ENCODE measurements around the gene KRT4. TPM values are rescaled to one million over a fixed set of nuclear protein-coding genes. Genes with fewer than 3 reads are reported as not detected.

Gene KRT4
- total and polyA plus RNA-seq, 2 donors (not counting 3 experiments of a cell fraction or from before 2014, with no cell fraction given), result not detected

GRCh38 chr12:52836042-52836466, 22.1 kb upstream of the KRT4 start:
- FAIRE-seq (peak; percentile 18), DNase-seq (ENCODE audit: low read depth, low spot score) (peak; percentile 40)
- H3K9me3 ChIP-seq (replicated peaks; ENCODE audit: control insufficient read depth, insufficient read depth, low read length), result no peaks in the 10 kb centered on the region
- no peak overlapping the region for H3K4me2 ChIP-seq (ENCODE audit: insufficient read depth, low read length)
- H3K27ac ChIP-seq (ENCODE audit: insufficient read depth, low read depth, low read length), result no peak overlapping the region
- TF ChIP-seq GATA2 (IDR thresholded peaks at IDR 0.05; ENCODE audit: insufficient read depth, insufficient read length, low read depth, low read length) (peak; percentile 72), POLR2AphosphoS5 (IDR thresholded peaks at IDR 0.05; ENCODE audit: insufficient read depth, low read depth, low read length) (no peak), FOS (IDR thresholded peaks at IDR 0.05; ENCODE audit: borderline replicate concordance, insufficient read depth, low read length) (peak; percentile 75), POLR2A (IDR thresholded peaks at IDR 0.05; ENCODE audit: low read depth, low read length) (no peak), JUN (IDR thresholded peaks at IDR 0.05; ENCODE audit: borderline replicate concordance, insufficient read depth, insufficient read length, low read depth) (no peak), MAX (IDR thresholded peaks at IDR 0.05; ENCODE audit: insufficient read depth, insufficient read length) (no peak)
- peak overlapping the region; percentile 33 for H2AFZ ChIP-seq (ENCODE audit: low read depth, low read length)
- H3K79me2 ChIP-seq (ENCODE audit: control insufficient read depth, insufficient read depth, low read length), result no peaks in the 10 kb centered on the region
- BruUV-seq (replicated peaks), result no TSS peak
- CTCF ChIA-PET, result interaction anchor here (1.2 kb wide), 1 partner anchor 30 kb away, joined by 3 read pairs; no protein-coding TSS in a partner anchor
- H3K27me3 ChIP-seq (ENCODE audit: control insufficient read depth in 2 of 2, insufficient read depth in 2 of 2, low read length in 2 of 2), result no peaks in the 10 kb centered on the region
- no peak overlapping the region for H3K4me3 ChIP-seq (replicated peaks in 1 of 3; ENCODE audit: insufficient read depth in 1 of 3, low read depth in 1 of 3, low read length in 3 of 3)
- H4K20me1 ChIP-seq (replicated peaks; ENCODE audit: control insufficient read depth, extremely low read depth, insufficient read depth, low read length), result no peaks in the 10 kb centered on the region
- dilution Hi-C loops (cut with MboI; ENCODE audit: extremely low pct_ligation_motif_present, low sequenced_read_pairs) (no loop called here), intact Hi-C loops (cut with micrococcal nuclease) (no loop called here)
- no peaks in the 10 kb centered on the region for H3K36me3 ChIP-seq (ENCODE audit: control insufficient read depth in 2 of 2, extremely low read depth in 1 of 2, insufficient read depth in 2 of 2, low read length in 2 of 2)
- POLR2A ChIA-PET, result no interaction called here
- H3K4me1 ChIP-seq (ENCODE audit: control insufficient read depth, extremely low read depth, insufficient read depth, low read length), result peaks cover 4% of the 10 kb centered on the region
- no peaks in the 10 kb centered on the region for H3K9me1 ChIP-seq (replicated peaks; ENCODE audit: control insufficient read depth, extremely low read depth, insufficient read depth, low read length)
- no peak overlapping the region for H3K9ac ChIP-seq (replicated peaks; ENCODE audit: extremely low read depth, insufficient read depth, low read length)

- peak overlapping the region; percentile 12 for H2AFZ ChIP-seq (ENCODE audit: low read depth, low read length)
- H3K27me3 ChIP-seq (ENCODE audit: control insufficient read depth in 2 of 2, insufficient read depth in 2 of 2, low read length in 2 of 2), result peaks cover 0 to 2% of the 10 kb centered on the region in 2 experiments
- BruUV-seq (replicated peaks), result no TSS peak
- no peak for FAIRE-seq
- no peaks in the 10 kb centered on the region for H4K20me1 ChIP-seq (replicated peaks; ENCODE audit: control insufficient read depth, extremely low read depth, insufficient read depth, low read length)
- TF ChIP-seq JUN (IDR thresholded peaks at IDR 0.05; ENCODE audit: borderline replicate concordance, insufficient read depth, insufficient read length, low read depth) (no peak), EZH2 (IDR thresholded peaks at IDR 0.05; ENCODE audit: borderline replicate concordance, low read depth, low read length, severe bottlenecking) (no peak), MAX (IDR thresholded peaks at IDR 0.05; ENCODE audit: insufficient read depth, insufficient read length) (no peak), FOS (IDR thresholded peaks at IDR 0.05; ENCODE audit: borderline replicate concordance, insufficient read depth, low read length) (no peak), CTCF (IDR thresholded peaks at IDR 0.05; ENCODE audit: extremely low read depth in 1 of 2, insufficient read depth in 1 of 2, low read depth in 1 of 2, low read length in 2 of 2) (no peak)
- intact Hi-C loops (cut with micrococcal nuclease), result no loop called here
- dilution Hi-C loops (cut with MboI; ENCODE audit: extremely low pct_ligation_motif_present, low sequenced_read_pairs), result no loop called here
- ChIA-PET POLR2A (no interaction called here), CTCF (interaction anchor here (1.2 kb wide), 1 partner anchor 31 kb away, joined by 3 read pairs; no protein-coding TSS in a partner anchor)
- no peaks in the 10 kb centered on the region for H3K9me3 ChIP-seq (replicated peaks; ENCODE audit: control insufficient read depth, insufficient read depth, low read length)
- H3K79me2 ChIP-seq (ENCODE audit: control insufficient read depth, insufficient read depth, low read length), result no peaks in the 10 kb centered on the region
- H3K4me3 ChIP-seq (replicated peaks in 1 of 3; ENCODE audit: insufficient read depth in 1 of 3, low read depth in 1 of 3, low read length in 3 of 3), result no peak overlapping the region
- H3K4me2 ChIP-seq (ENCODE audit: insufficient read depth, low read length), result no peak overlapping the region
- peaks cover 4% of the 10 kb centered on the region for H3K4me1 ChIP-seq (ENCODE audit: control insufficient read depth, extremely low read depth, insufficient read depth, low read length)
- H3K9ac ChIP-seq (replicated peaks; ENCODE audit: extremely low read depth, insufficient read depth, low read length), result no peak overlapping the region
- H3K9me1 ChIP-seq (replicated peaks; ENCODE audit: control insufficient read depth, extremely low read depth, insufficient read depth, low read length), result no peaks in the 10 kb centered on the region
- H3K27ac ChIP-seq (ENCODE audit: insufficient read depth, low read depth, low read length), result no peak overlapping the region
- DNase-seq (ENCODE audit: low read depth, low spot score), result no peak
- H3K36me3 ChIP-seq (ENCODE audit: control insufficient read depth in 2 of 2, extremely low read depth in 1 of 2, insufficient read depth in 2 of 2, low read length in 2 of 2), result no peaks in the 10 kb centered on the region
Measured at GRCh38 chr12:52835271-52836041, 21.5 kb upstream of the KRT4 start.
